H9 (cell line): Measurements from ENCODE around the gene MATN1. TPM values are rescaled to one million over a fixed set of nuclear protein-coding genes. Genes with fewer than 3 reads are reported as not detected.
"Not testable (repeated sequence)": the region's sequence is repeated elsewhere in the genome, so short reads cannot be mapped to it uniquely, and the experiment has no call there.

Experiments used
- DNase-seq: peaks from one replicate; pipeline ENCODE4 v3.0.0-alpha.2; 2017
- H2AFZ ChIP-seq: one replicate; pipeline ENCODE4 v1.6.1; 2013; ENCODE audit warnings: mild to moderate bottlenecking, low read length, control low read depth, moderate library complexity
- H2AK5ac ChIP-seq: 2 replicates; pipeline ENCODE4 v1.6.1; 2013; ENCODE audit warnings: low read length, control low read depth, mixed read lengths; ENCODE audit not compliant: insufficient read length
- H2BK120ac ChIP-seq: one replicate; pipeline ENCODE4 v1.6.1; 2013; ENCODE audit warnings: low read depth, mild to moderate bottlenecking, low read length, control low read depth, inconsistent platforms; ENCODE audit not compliant: poor library complexity, severe bottlenecking
- H2BK12ac ChIP-seq: 2 replicates; pipeline ENCODE4 v1.6.1; 2013; ENCODE audit warnings: low read length, control low read depth, mixed read lengths, low read depth; ENCODE audit not compliant: insufficient read length
- H2BK15ac ChIP-seq: 2 replicates; pipeline ENCODE4 v1.6.1; 2013; ENCODE audit warnings: low read depth, low read length, control low read depth
- H2BK20ac ChIP-seq: one replicate; pipeline ENCODE4 v1.6.1; 2013; ENCODE audit warnings: low read depth, mild to moderate bottlenecking, low read length, control low read depth, inconsistent platforms; ENCODE audit not compliant: poor library complexity, severe bottlenecking
- H2BK5ac ChIP-seq: 2 replicates; pipeline ENCODE4 v1.6.1; 2013; ENCODE audit warnings: low read length, control low read depth, mixed read lengths; ENCODE audit not compliant: insufficient read length
- H3K14ac ChIP-seq: 2 replicates; pipeline ENCODE4 v1.6.1; 2013; ENCODE audit warnings: low read length, control low read depth; ENCODE audit not compliant: insufficient read depth
- H3K18ac ChIP-seq: 2 replicates; pipeline ENCODE4 v1.6.1; 2013; ENCODE audit warnings: low read depth, mild to moderate bottlenecking, mixed read lengths, low read length, control low read depth; ENCODE audit not compliant: insufficient read length
- H3K23ac ChIP-seq: 2 replicates; pipeline ENCODE4 v1.6.1; 2013; ENCODE audit warnings: low read length, control low read depth, mixed read lengths, low read depth; ENCODE audit not compliant: insufficient read length
- H3K23me2 ChIP-seq: 2 replicates; pipeline ENCODE4 v1.6.1; 2013; ENCODE audit warnings: low read depth, mild to moderate bottlenecking, mixed read lengths, low read length, control low read depth; ENCODE audit not compliant: insufficient read length, poor library complexity, severe bottlenecking
- H3K27ac ChIP-seq: 2 replicates; pipeline ENCODE4 v1.5.1; 2013; ENCODE audit warnings: low read length, control low read depth, mixed read lengths, low read depth; ENCODE audit not compliant: insufficient read length
- H3K27me3 ChIP-seq: 2 replicates; pipeline ENCODE4 v1.6.1; 2013; ENCODE audit warnings: low read length, control low read depth, inconsistent platforms; ENCODE audit not compliant: insufficient read depth
- H3K4ac ChIP-seq: 2 replicates; pipeline ENCODE4 v1.6.1; 2013; ENCODE audit warnings: low read depth, mild to moderate bottlenecking, control low read depth, inconsistent platforms, low read length, moderate library complexity
- H3K4me1 ChIP-seq: 2 replicates; pipeline ENCODE4 v1.6.1; 2013; ENCODE audit warnings: low read length, control low read depth, inconsistent platforms; ENCODE audit not compliant: insufficient read depth
- H3K4me2 ChIP-seq: 2 replicates; pipeline ENCODE4 v1.6.1; 2013; ENCODE audit warnings: low read length, control low read depth, mixed read lengths; ENCODE audit not compliant: insufficient read length, insufficient read depth
- H3K56ac ChIP-seq: 2 replicates; pipeline ENCODE4 v1.6.1; 2013; ENCODE audit warnings: low read depth, mild to moderate bottlenecking, mixed read lengths, low read length, control low read depth; ENCODE audit not compliant: insufficient read length
- H3K79me1 ChIP-seq: 2 replicates; pipeline ENCODE4 v1.6.1; 2013; ENCODE audit warnings: low read depth, mild to moderate bottlenecking, moderate library complexity, low read length, control low read depth, inconsistent platforms; ENCODE audit not compliant: insufficient read depth, poor library complexity, severe bottlenecking
- H3K79me2 ChIP-seq: 2 replicates; pipeline ENCODE4 v1.6.1; 2013; ENCODE audit warnings: low read length, control low read depth, inconsistent platforms; ENCODE audit not compliant: insufficient read depth
- H3K9ac ChIP-seq: 2 replicates; pipeline ENCODE4 v1.6.1; 2013; ENCODE audit warnings: low read length, control low read depth, mixed read lengths; ENCODE audit not compliant: insufficient read length; ENCODE audit errors: extremely low read depth
- H3K9me3 ChIP-seq: one replicate; pipeline ENCODE4 v1.6.1; 2013; ENCODE audit warnings: low read depth, low read length, inconsistent platforms; ENCODE audit not compliant: control insufficient read depth
- H3T11ph ChIP-seq: one replicate; pipeline ENCODE4 v1.6.1; 2013; ENCODE audit warnings: mild to moderate bottlenecking, low read length, control low read depth, inconsistent platforms
- H4K20me1 ChIP-seq: one replicate; pipeline ENCODE4 v1.6.1; 2013; ENCODE audit not compliant: control insufficient read depth, insufficient read length, insufficient read depth
- H4K5ac ChIP-seq: 2 replicates; pipeline ENCODE4 v1.6.1; 2013; ENCODE audit warnings: low read depth, mild to moderate bottlenecking, mixed read lengths, low read length, control low read depth; ENCODE audit not compliant: insufficient read length
- H4K8ac ChIP-seq: replicated peaks from 2 replicates; pipeline ENCODE4 v1.6.1; 2013; ENCODE audit warnings: low read length, control low read depth, mixed read lengths, low read depth; ENCODE audit not compliant: insufficient read length
- H4K91ac ChIP-seq: 2 replicates; pipeline ENCODE4 v1.6.1; 2013; ENCODE audit warnings: low read depth, mild to moderate bottlenecking, moderate library complexity, mixed read lengths, low read length, control low read depth; ENCODE audit not compliant: insufficient read length
- H3K27ac Mint-ChIP-seq, 3 experiments: 2 replicates in 2 of 3; 3 replicates in 1 of 3; pipeline ENCODE4 v1.8.0; 2020 to 2021; ENCODE audit warnings: mixed read lengths in 3 of 3, mild to moderate bottlenecking in 1 of 3, moderate library complexity in 1 of 3
- H3K27me3 Mint-ChIP-seq: 2 replicates; pipeline ENCODE4 v1.8.0; 2021; ENCODE audit warnings: low read depth, mild to moderate bottlenecking, moderate library complexity, mixed read lengths
- H3K36me3 Mint-ChIP-seq, 3 experiments: 2 replicates in 2 of 3; 3 replicates in 1 of 3; pipeline ENCODE4 v1.8.0; 2020 to 2021; ENCODE audit warnings: low read depth in 3 of 3, mixed read lengths in 3 of 3; ENCODE audit not compliant: insufficient read depth in 1 of 3
- H3K4me1 Mint-ChIP-seq, 2 experiments: 2 replicates each; pipeline ENCODE4 v1.8.0; 2020; ENCODE audit warnings: mixed read lengths in 2 of 2
- H3K4me3 Mint-ChIP-seq, 2 experiments: 2 replicates in 1 of 2; 3 replicates in 1 of 2; pipeline ENCODE4 v1.8.0; 2020 to 2021; ENCODE audit warnings: mild to moderate bottlenecking in 2 of 2, mixed read lengths in 2 of 2, moderate library complexity in 1 of 2
- H3K9me3 Mint-ChIP-seq, 2 experiments: 2 replicates in 1 of 2; 3 replicates in 1 of 2; pipeline ENCODE4 v1.8.0; 2020; ENCODE audit warnings: mild to moderate bottlenecking in 2 of 2, mixed read lengths in 2 of 2, moderate library complexity in 1 of 2
- WGBS: extraction: QIAGEN DNeasy Blood & Tissue Kit; methylation state at CpG from one replicate; pipeline ENCODE4 v1.1.7; 2013; ENCODE audit warnings: missing lambda C conversion rate, low lambda C conversion rate, mixed read lengths; ENCODE audit not compliant: insufficient read length; ENCODE audit errors: extremely low coverage; 5-methylcytosine and 5-hydroxymethylcytosine counted together
- total RNA-seq: library from RNA; stranded (reverse); gene quantifications from 2 replicates; pipeline ENCODE4 v1.2.1, GENCODE V29; 2021
- TF ChIP-seq, protein P1 (sequence below): fragments of 200-600 bp; sonication (generic); conservative IDR thresholded peaks from 3 replicates; pipeline ENCODE4 v1.8.0; 2021; ENCODE audit warnings: antibody characterized with exemption, mild to moderate bottlenecking

MATN1 gene
- total RNA-seq, 1 experiment from 2014 or later: not detected

DNA sequence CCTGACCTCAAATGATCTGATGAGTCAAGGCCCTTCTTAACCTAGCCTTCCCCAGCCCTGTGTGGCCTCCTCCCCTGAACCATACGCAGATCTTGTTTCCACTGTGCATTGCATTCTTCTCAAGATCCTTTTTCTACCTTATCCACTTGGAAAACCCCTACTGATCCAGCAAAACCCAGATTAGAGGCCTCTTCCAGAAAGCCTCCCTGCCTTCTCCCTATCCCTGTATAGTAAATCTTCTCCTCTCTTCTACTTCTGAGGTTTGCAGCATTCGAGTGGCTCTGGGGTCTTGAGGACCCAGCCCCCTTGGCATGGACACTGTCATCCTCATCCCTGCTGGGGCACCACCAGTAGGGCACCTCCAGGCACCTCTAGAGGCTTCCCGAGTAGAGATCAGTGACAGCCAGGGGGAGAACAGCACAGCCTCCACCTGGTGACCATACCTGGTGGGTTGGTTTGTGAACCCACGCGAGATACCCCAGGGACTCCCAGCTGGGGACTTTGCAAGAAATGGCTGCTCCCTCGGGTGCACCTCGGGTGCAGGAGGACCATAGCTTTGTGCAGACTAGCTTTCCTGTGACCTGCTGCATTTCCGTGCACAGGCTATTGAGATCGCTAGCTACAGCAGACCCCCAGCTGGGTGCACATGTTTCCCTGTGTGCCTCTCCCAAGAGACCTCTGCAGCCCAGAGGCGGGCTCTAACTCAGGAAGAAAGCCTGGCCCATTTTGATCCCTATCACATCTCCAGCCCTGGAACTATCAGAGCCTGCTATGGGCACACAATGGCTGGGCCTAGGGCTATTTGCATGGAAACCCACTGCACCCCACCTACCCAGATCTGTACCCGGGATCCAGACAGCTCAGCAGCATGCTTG, 34.2 kb downstream of the MATN1 start:
- H3K4me1 Mint-ChIP-seq: peaks cover 25 to 53% of the 10 kb centered on the region in 2 experiments
- Histone ChIP-seq H2BK5ac (no peak overlapping the region), H3K9me3 (no peaks in the 10 kb centered on the region), H3K23me2 (no peaks in the 10 kb centered on the region), H3T11ph (no peak overlapping the region), H3K9ac (no peak overlapping the region), H3K27ac (no peak overlapping the region), H2AFZ (no peak overlapping the region), H3K56ac (no peak overlapping the region), H3K14ac (no peak overlapping the region), H3K4ac (no peak overlapping the region), H4K5ac (no peak overlapping the region), H3K27me3 (no peaks in the 10 kb centered on the region), H3K4me2 (no peak overlapping the region), H4K8ac (no peak overlapping the region), H3K23ac (no peak overlapping the region), H3K79me2 (no peaks in the 10 kb centered on the region), H3K4me1 (peaks cover 14% of the 10 kb centered on the region), H2BK15ac (no peak overlapping the region), H2BK12ac (no peak overlapping the region), H2BK120ac (no peak overlapping the region), H3K18ac (no peak overlapping the region), H2BK20ac (no peak overlapping the region), H4K20me1 (no peaks in the 10 kb centered on the region), H4K91ac (no peak overlapping the region), H2AK5ac (no peak overlapping the region), H3K79me1 (no peaks in the 10 kb centered on the region)
- H3K27me3 Mint-ChIP-seq: peaks cover 20% of the 10 kb centered on the region
- no peaks in the 10 kb centered on the region; a peak in 1 of 7 replicates for H3K36me3 Mint-ChIP-seq
- H3K27ac Mint-ChIP-seq: no peak overlapping the region; a peak in 1 of 7 replicates
- WGBS: no CpG with 5 or more reads among the region's 11 CpGs
- no peaks in the 10 kb centered on the region; a peak in 1 of 5 replicates for H3K9me3 Mint-ChIP-seq
- TF ChIP-seq, protein P1, sequence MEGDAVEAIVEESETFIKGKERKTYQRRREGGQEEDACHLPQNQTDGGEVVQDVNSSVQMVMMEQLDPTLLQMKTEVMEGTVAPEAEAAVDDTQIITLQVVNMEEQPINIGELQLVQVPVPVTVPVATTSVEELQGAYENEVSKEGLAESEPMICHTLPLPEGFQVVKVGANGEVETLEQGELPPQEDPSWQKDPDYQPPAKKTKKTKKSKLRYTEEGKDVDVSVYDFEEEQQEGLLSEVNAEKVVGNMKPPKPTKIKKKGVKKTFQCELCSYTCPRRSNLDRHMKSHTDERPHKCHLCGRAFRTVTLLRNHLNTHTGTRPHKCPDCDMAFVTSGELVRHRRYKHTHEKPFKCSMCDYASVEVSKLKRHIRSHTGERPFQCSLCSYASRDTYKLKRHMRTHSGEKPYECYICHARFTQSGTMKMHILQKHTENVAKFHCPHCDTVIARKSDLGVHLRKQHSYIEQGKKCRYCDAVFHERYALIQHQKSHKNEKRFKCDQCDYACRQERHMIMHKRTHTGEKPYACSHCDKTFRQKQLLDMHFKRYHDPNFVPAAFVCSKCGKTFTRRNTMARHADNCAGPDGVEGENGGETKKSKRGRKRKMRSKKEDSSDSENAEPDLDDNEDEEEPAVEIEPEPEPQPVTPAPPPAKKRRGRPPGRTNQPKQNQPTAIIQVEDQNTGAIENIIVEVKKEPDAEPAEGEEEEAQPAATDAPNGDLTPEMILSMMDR: no peak
- H3K4me3 Mint-ChIP-seq: no peak overlapping the region; a peak in 1 of 5 replicates
- no peak for DNase-seq

DNA sequence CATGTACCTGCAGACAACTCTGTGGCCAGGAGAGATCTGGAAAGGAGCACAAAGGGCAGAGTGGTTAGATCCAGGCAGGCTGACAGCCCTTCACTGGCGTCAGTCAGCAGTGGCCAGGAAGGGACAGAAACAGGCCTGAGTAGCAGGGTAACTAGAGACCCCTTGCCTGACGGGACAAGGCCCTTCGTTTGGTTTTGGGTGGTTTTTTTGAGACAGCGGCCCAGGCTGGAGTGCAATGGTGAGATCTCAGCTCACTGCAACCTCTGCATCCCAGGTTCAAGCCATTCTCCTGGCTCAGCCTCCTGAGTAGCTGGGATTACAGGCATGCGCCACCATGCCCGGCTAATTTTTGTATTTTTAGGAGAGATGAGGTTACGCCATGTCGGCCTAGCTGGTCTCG, 34.9 kb downstream of the MATN1 start:
- DNase-seq, H4K5ac ChIP-seq, H3K23ac ChIP-seq, H3K9ac ChIP-seq, H4K20me1 ChIP-seq, H3K4me2 ChIP-seq, H3K27ac ChIP-seq, H4K8ac ChIP-seq, H3K14ac ChIP-seq, H3K79me2 ChIP-seq, H3K9me3 ChIP-seq, H3K36me3 Mint-ChIP-seq, H2AK5ac ChIP-seq, H2BK120ac ChIP-seq, H3K27ac Mint-ChIP-seq, H2BK12ac ChIP-seq, H3T11ph ChIP-seq, H2AFZ ChIP-seq, H3K56ac ChIP-seq, H4K91ac ChIP-seq, H3K4ac ChIP-seq, H2BK5ac ChIP-seq, H2BK15ac ChIP-seq, H3K79me1 ChIP-seq, H2BK20ac ChIP-seq, H3K4me3 Mint-ChIP-seq, H3K23me2 ChIP-seq, H3K18ac ChIP-seq, H3K27me3 ChIP-seq, H3K9me3 Mint-ChIP-seq: not testable (repeated sequence)
- no CpG with 5 or more reads among the region's 9 CpGs for WGBS
- H3K4me1 ChIP-seq: peaks cover 14% of the 10 kb centered on the region
- H3K27me3 Mint-ChIP-seq: peaks cover 24% of the 10 kb centered on the region
- peaks cover 21 to 47% of the 10 kb centered on the region in 2 experiments for H3K4me1 Mint-ChIP-seq
